ENCODE measurements around the gene UNC79.

The UNC79 gene

DNA sequence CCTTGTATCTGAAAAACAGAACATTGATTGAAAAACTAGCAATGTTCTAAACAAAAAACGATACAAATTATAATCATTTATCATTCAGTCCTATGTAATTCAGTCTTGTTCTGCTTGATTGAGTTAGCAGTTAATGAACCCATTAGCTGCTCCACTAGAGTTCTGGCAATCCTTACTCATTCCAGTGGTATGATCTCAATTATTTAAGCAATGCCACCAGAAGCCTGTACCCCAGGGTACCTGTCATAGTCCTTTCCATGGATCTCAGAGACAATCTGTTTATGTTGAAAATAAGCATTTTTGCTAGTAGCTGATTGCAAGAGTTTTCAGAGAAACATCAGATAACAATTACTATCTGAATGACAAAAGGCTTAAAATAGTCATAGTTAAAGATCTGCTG lies 115.9 kb downstream of the UNC79 start:
- no peak overlapping the region for H2AFZ ChIP-seq (ENCODE audit: low read length)
- H3K4me2 ChIP-seq (ENCODE audit: low read depth, low read length): no peak overlapping the region
- H4K20me1 ChIP-seq (ENCODE audit: insufficient read depth, low read length): no peaks in the 10 kb centered on the region
- no peaks in the 10 kb centered on the region for H3K36me3 ChIP-seq (replicated peaks; ENCODE audit: insufficient read depth, low read length)
- no peaks in the 10 kb centered on the region for H3K4me1 ChIP-seq (ENCODE audit: low read length)
- DNase-seq: no peak
- H3K9ac ChIP-seq (ENCODE audit: low read length): no peak overlapping the region
- TF ChIP-seq CTCF (IDR thresholded peaks at IDR 0.05; ENCODE audit: low read length) (no peak), EZH2phosphoT487 (IDR thresholded peaks at IDR 0.05; ENCODE audit: low read length) (no peak), EZH2 (optimal IDR thresholded peaks at IDR 0.05; ENCODE audit: low read depth, low read length) (no peak)
- no peak overlapping the region for H3K4me3 ChIP-seq (ENCODE audit: low read length)
- H3K9me3 ChIP-seq (replicated peaks; ENCODE audit: insufficient read depth, low read length): no peaks in the 10 kb centered on the region
- H3K79me2 ChIP-seq (ENCODE audit: low read length): no peaks in the 10 kb centered on the region
- no peaks in the 10 kb centered on the region for H3K9me2 ChIP-seq (replicated peaks; ENCODE audit: insufficient read depth, low read length)
- H3K27me3 ChIP-seq (replicated peaks; ENCODE audit: insufficient read depth, low read length): no peaks in the 10 kb centered on the region
- H3F3A ChIP-seq (ENCODE audit: insufficient read depth, low read length): no peaks in the 10 kb centered on the region
- H3K27ac ChIP-seq (ENCODE audit: low read length): no peak overlapping the region

DNA sequence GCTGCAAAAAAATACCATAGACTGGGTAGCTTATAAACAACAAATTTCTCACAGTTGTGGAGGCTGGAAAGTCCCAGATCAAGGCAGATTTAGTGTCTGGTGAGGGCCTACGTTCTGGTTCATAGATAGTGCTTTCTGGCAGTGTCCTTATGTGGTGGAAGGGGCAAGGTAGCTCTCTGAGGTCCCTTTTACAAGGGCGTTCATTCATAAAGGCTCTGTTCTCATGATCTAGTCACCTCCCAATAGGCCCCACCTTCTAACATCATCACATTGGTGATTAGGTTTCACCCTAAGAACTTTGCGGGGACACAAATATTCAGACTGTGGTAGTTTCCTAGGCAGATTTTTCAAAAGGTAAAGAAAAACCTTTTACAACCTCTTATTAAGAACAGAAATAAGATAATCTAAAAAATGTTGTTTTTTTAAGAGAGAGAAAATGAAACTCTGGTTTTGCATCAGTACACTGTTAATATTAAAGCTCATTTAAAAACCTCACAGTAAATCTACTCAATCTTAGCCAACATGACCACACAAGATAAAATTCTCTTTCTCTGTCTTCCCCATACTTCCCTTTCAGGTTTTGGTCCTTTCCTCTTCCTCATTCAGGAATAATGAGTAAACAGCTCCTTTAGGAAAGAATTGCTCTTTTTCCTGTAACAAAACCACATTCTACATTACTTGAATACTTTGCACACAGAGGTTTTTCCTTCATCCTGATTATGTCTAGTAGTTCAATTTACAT lies 117.5 kb downstream of the UNC79 start:
- no peaks in the 10 kb centered on the region for H3K36me3 ChIP-seq (replicated peaks; ENCODE audit: insufficient read depth, low read length)
- no peaks in the 10 kb centered on the region for H3K4me1 ChIP-seq (ENCODE audit: low read length)
- no peaks in the 10 kb centered on the region for H4K20me1 ChIP-seq (ENCODE audit: insufficient read depth, low read length)
- H3K79me2 ChIP-seq (ENCODE audit: low read length): no peaks in the 10 kb centered on the region
- H3K27me3 ChIP-seq (replicated peaks; ENCODE audit: insufficient read depth, low read length): no peaks in the 10 kb centered on the region
- H3F3A ChIP-seq (ENCODE audit: insufficient read depth, low read length): no peaks in the 10 kb centered on the region
- no peak overlapping the region for H3K9ac ChIP-seq (ENCODE audit: low read length)
- H3K4me3 ChIP-seq (ENCODE audit: low read length): no peak overlapping the region
- H3K27ac ChIP-seq (ENCODE audit: low read length): no peak overlapping the region
- H3K9me3 ChIP-seq (replicated peaks; ENCODE audit: insufficient read depth, low read length): no peaks in the 10 kb centered on the region
- no peak for DNase-seq
- TF ChIP-seq EZH2phosphoT487 (IDR thresholded peaks at IDR 0.05; ENCODE audit: low read length) (no peak), CTCF (IDR thresholded peaks at IDR 0.05; ENCODE audit: low read length) (no peak)
- no peaks in the 10 kb centered on the region for H3K9me2 ChIP-seq (replicated peaks; ENCODE audit: insufficient read depth, low read length)
- H2AFZ ChIP-seq (ENCODE audit: low read length): no peak overlapping the region
- no peak overlapping the region for H3K4me2 ChIP-seq (ENCODE audit: low read depth, low read length)

DNA sequence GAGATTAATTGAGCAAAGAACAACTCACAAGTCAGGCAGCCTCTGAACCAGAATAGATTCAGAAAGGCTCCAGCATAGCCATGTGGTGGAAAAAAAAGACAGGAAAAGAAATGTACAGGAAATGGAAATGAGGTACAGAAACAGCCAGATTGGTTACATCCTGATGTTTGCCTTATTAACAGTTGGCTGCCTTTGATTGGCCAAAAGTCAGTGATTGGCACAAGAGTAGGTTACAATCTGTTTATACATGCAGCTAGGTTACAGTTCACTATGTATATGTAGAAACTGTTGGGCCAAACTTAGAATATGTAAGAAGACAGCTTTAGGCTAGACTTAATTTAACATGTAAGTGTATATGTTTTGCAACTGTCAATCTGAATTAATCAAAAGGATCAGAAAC lies 118.9 kb downstream of the UNC79 start:
- Histone ChIP-seq H3K79me2 (ENCODE audit: low read length) (no peaks in the 10 kb centered on the region), H3K36me3 (replicated peaks; ENCODE audit: insufficient read depth, low read length) (no peaks in the 10 kb centered on the region), H3K27me3 (replicated peaks; ENCODE audit: insufficient read depth, low read length) (no peaks in the 10 kb centered on the region), H3F3A (ENCODE audit: insufficient read depth, low read length) (no peaks in the 10 kb centered on the region), H3K9me3 (replicated peaks; ENCODE audit: insufficient read depth, low read length) (no peaks in the 10 kb centered on the region), H3K27ac (ENCODE audit: low read length) (no peak overlapping the region), H4K20me1 (ENCODE audit: insufficient read depth, low read length) (no peaks in the 10 kb centered on the region), H3K9me2 (replicated peaks; ENCODE audit: insufficient read depth, low read length) (no peaks in the 10 kb centered on the region), H2AFZ (ENCODE audit: low read length) (no peak overlapping the region), H3K4me3 (ENCODE audit: low read length) (no peak overlapping the region), H3K4me2 (ENCODE audit: low read depth, low read length) (no peak overlapping the region), H3K4me1 (ENCODE audit: low read length) (no peaks in the 10 kb centered on the region), H3K9ac (ENCODE audit: low read length) (no peak overlapping the region)
- no peak for DNase-seq
- no peak for TF ChIP-seq EZH2 (optimal IDR thresholded peaks at IDR 0.05; ENCODE audit: low read depth, low read length)
- TF ChIP-seq CTCF (IDR thresholded peaks at IDR 0.05; ENCODE audit: low read length): no peak
- TF ChIP-seq EZH2phosphoT487 (IDR thresholded peaks at IDR 0.05; ENCODE audit: low read length): no peak
